Chondrocyte (in vitro differentiated cells): ENCODE data around the gene ITIH1. TPM values are rescaled to one million over a fixed set of nuclear protein-coding genes. Genes with fewer than 3 reads are reported as not detected.

ENCODE experiments used
- DNase-seq: peaks from one replicate; pipeline ENCODE4 v3.0.0; 2021; ENCODE audit warnings: mixed read lengths, low spot score
- H3K27ac Mint-ChIP-seq: one replicate; pipeline ENCODE4 v1.8.0; 2021; ENCODE audit warnings: mild to moderate bottlenecking, moderate library complexity, mixed read lengths; ENCODE audit not compliant: unreplicated experiment
- H3K27me3 Mint-ChIP-seq: 2 replicates; pipeline ENCODE4 v1.8.0; 2021; ENCODE audit warnings: low read depth, mixed read lengths
- H3K36me3 Mint-ChIP-seq: 2 replicates; pipeline ENCODE4 v1.8.0; 2021; ENCODE audit warnings: low read depth, mixed read lengths
- H3K4me1 Mint-ChIP-seq: 2 replicates; pipeline ENCODE4 v1.8.0; 2021; ENCODE audit warnings: low read depth, mild to moderate bottlenecking, mixed read lengths
- H3K4me3 Mint-ChIP-seq: one replicate; pipeline ENCODE4 v1.8.0; 2021; ENCODE audit warnings: mild to moderate bottlenecking, moderate library complexity, mixed read lengths; ENCODE audit not compliant: unreplicated experiment
- H3K9me3 Mint-ChIP-seq: 2 replicates; pipeline ENCODE4 v1.8.0; 2021; ENCODE audit warnings: low read depth, mixed read lengths
- total RNA-seq: library from RNA; stranded (reverse); gene quantifications from 3 replicates; pipeline ENCODE4 v1.2.1, GENCODE V29; 2021
- TF ChIP-seq, protein P1 (sequence below): fragments of 200-600 bp; sonication (generic); IDR thresholded peaks from 2 replicates; pipeline ENCODE4 v1.5.0; 2021; ENCODE audit warnings: antibody characterized with exemption, mild to moderate bottlenecking, moderate library complexity

The ITIH1 gene
- total RNA-seq, 1 donor from 2014 or later: not detected

DNA sequence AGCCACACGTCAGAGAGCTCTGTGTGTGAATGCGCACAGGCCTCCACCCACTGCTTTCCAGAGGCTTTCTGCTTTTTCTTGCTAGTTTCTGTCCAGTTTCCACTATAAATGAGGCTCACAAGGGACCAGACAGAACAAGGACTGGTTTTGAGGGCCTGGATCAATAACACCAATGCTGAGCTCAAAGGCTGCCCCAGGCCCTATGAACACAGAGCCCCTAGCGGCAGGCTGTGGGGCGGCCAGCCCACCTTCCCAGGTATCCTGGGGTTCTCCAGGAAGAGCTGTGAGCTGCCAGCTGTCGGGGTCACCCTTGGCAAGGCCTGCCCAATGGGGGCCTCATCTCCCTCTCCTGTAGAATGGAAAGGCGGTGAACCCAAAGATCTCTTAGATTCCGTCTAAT lies 15.0 kb downstream of the ITIH1 start:
- Mint-ChIP-seq H3K27me3 (no peaks in the 10 kb centered on the region), H3K27ac (no peak overlapping the region), H3K4me1 (peaks cover 11% of the 10 kb centered on the region), H3K36me3 (no peaks in the 10 kb centered on the region), H3K9me3 (no peaks in the 10 kb centered on the region), H3K4me3 (no peak overlapping the region)
- TF ChIP-seq, protein P1, sequence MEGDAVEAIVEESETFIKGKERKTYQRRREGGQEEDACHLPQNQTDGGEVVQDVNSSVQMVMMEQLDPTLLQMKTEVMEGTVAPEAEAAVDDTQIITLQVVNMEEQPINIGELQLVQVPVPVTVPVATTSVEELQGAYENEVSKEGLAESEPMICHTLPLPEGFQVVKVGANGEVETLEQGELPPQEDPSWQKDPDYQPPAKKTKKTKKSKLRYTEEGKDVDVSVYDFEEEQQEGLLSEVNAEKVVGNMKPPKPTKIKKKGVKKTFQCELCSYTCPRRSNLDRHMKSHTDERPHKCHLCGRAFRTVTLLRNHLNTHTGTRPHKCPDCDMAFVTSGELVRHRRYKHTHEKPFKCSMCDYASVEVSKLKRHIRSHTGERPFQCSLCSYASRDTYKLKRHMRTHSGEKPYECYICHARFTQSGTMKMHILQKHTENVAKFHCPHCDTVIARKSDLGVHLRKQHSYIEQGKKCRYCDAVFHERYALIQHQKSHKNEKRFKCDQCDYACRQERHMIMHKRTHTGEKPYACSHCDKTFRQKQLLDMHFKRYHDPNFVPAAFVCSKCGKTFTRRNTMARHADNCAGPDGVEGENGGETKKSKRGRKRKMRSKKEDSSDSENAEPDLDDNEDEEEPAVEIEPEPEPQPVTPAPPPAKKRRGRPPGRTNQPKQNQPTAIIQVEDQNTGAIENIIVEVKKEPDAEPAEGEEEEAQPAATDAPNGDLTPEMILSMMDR: peak; percentile 20
- no peak for DNase-seq

- Mint-ChIP-seq H3K4me1 (peaks cover 15% of the 10 kb centered on the region), H3K36me3 (no peaks in the 10 kb centered on the region), H3K9me3 (no peaks in the 10 kb centered on the region), H3K27ac (no peak overlapping the region), H3K4me3 (no peak overlapping the region), H3K27me3 (no peaks in the 10 kb centered on the region)
- DNase-seq: no peak
- TF ChIP-seq, protein P1: peak; percentile 1
These were observed 15.7 kb downstream of the ITIH1 start for GRCh38 chr3:52792961-52793695.

- Mint-ChIP-seq H3K27me3 (no peaks in the 10 kb centered on the region), H3K27ac (no peak overlapping the region), H3K4me1 (peaks cover 24% of the 10 kb centered on the region), H3K4me3 (no peak overlapping the region), H3K36me3 (no peaks in the 10 kb centered on the region), H3K9me3 (no peaks in the 10 kb centered on the region)
- TF ChIP-seq, protein P1: no peak
- DNase-seq: no peak
These were observed 16.6 kb downstream of the ITIH1 start for GRCh38 chr3:52793702-52794611.

- H3K4me1 Mint-ChIP-seq: peaks cover 26% of the 10 kb centered on the region
- H3K4me3 Mint-ChIP-seq: no peak within 1 kb of the TSS
- DNase-seq: no peak
- no peaks in the 10 kb centered on the region for H3K9me3 Mint-ChIP-seq
- H3K27ac Mint-ChIP-seq: no peak within 1 kb of the TSS
- no peaks in the 10 kb centered on the region for H3K36me3 Mint-ChIP-seq
- no peaks in the 10 kb centered on the region for H3K27me3 Mint-ChIP-seq
- TF ChIP-seq, protein P1: no peak
These were observed 17.3 kb downstream of the ITIH1 start, which contains the start of gene ITIH3 for GRCh38 chr3:52794612-52795099. Gene ITIH3, plus strand, starts transcription at chr3:52794796. Its CDS starts 8 bp downstream, at chr3:52794804.

GRCh38 chr3:52795298-52795900 lies 18.0 kb downstream of the ITIH1 start:
- peaks cover 26% of the 10 kb centered on the region for H3K4me1 Mint-ChIP-seq

More at GRCh38 chr3:52795298-52795900, 18.0 kb downstream of the ITIH1 start:
- TF ChIP-seq, protein P1: no peak
- Mint-ChIP-seq H3K36me3 (no peaks in the 10 kb centered on the region), H3K4me3 (no peak overlapping the region), H3K27me3 (no peaks in the 10 kb centered on the region), H3K9me3 (no peaks in the 10 kb centered on the region), H3K27ac (no peak overlapping the region)
- no peak for DNase-seq
